Measurements from ENCODE around the gene SYS1. TPM values are rescaled to one million over a fixed set of nuclear protein-coding genes. Genes with fewer than 3 reads are reported as not detected.

Gene SYS1
- 24.2 and 27.8 TPM in 2 replicates for total RNA-seq (2014; rRNA removed; shearing (Covaris generic))

GRCh38 chr20:45362804-45363610, at the start of gene SYS1:
TSS of gene SYS1 (plus strand) at chr20:45363156. CDS start at chr20:45363532, 376 bp downstream.
- peak; percentile 100 for DNase-seq
- H3K4me1 ChIP-seq = peaks cover 36% of the 10 kb centered on the region
- no peaks in the 10 kb centered on the region for H3K9me3 ChIP-seq (replicated peaks)
- peak within 1 kb of the TSS; percentile 78 for H3K4me3 ChIP-seq
- no peaks in the 10 kb centered on the region for H3K27me3 ChIP-seq
- peaks cover 7% of the 10 kb centered on the region; the same call in 1 of the 2 replicates for H3K36me3 ChIP-seq
- peak within 1 kb of the TSS; percentile 75 for H3K27ac ChIP-seq

GRCh38 chr20:45313943-45314342, 49.0 kb upstream of the SYS1 start:
- Histone ChIP-seq H3K27ac (no peak overlapping the region), H3K36me3 (no peaks in the 10 kb centered on the region), H3K27me3 (peaks cover 12% of the 10 kb centered on the region; the same call in 1 of the 2 replicates), H3K9me3 (replicated peaks) (no peaks in the 10 kb centered on the region), H3K4me3 (no peak overlapping the region), H3K4me1 (no peaks in the 10 kb centered on the region; the same call in 1 of the 2 replicates)
- DNase-seq = no peak

- Histone ChIP-seq H3K4me1 (no peaks in the 10 kb centered on the region), H3K27me3 (peaks cover 12% of the 10 kb centered on the region; the same call in 1 of the 2 replicates), H3K27ac (no peak overlapping the region), H3K36me3 (no peaks in the 10 kb centered on the region), H3K4me3 (no peak overlapping the region), H3K9me3 (replicated peaks) (no peaks in the 10 kb centered on the region)
- no peak for DNase-seq
Observed at GRCh38 chr20:45315672-45316071, 47.3 kb upstream of the SYS1 start.

- Histone ChIP-seq H3K27me3 (peaks cover 12% of the 10 kb centered on the region; the same call in 1 of the 2 replicates), H3K36me3 (no peaks in the 10 kb centered on the region)
Observed at GRCh38 chr20:45316150-45317080, 46.5 kb upstream of the SYS1 start.

GRCh38 chr20:45317826-45318225, 45.1 kb upstream of the SYS1 start:
- H3K27ac ChIP-seq = no peak overlapping the region
- H3K4me3 ChIP-seq = no peak overlapping the region
- H3K9me3 ChIP-seq (replicated peaks) = no peaks in the 10 kb centered on the region
- H3K36me3 ChIP-seq = no peaks in the 10 kb centered on the region
- no peak for DNase-seq
- H3K4me1 ChIP-seq = no peaks in the 10 kb centered on the region
- H3K27me3 ChIP-seq = peaks cover 8% of the 10 kb centered on the region; the same call in 1 of the 2 replicates

More at GRCh38 chr20:45316150-45317080, 46.5 kb upstream of the SYS1 start:
- Histone ChIP-seq H3K4me3 (no peak overlapping the region), H3K4me1 (no peaks in the 10 kb centered on the region), H3K9me3 (replicated peaks) (no peaks in the 10 kb centered on the region), H3K27ac (no peak overlapping the region)
- DNase-seq = no peak

GRCh38 chr20:45318386-45318939, 44.5 kb upstream of the SYS1 start:
- no peak for DNase-seq
- Histone ChIP-seq H3K36me3 (no peaks in the 10 kb centered on the region), H3K4me1 (no peaks in the 10 kb centered on the region), H3K27ac (no peak overlapping the region), H3K9me3 (replicated peaks) (no peaks in the 10 kb centered on the region), H3K4me3 (no peak overlapping the region), H3K27me3 (peaks cover 8% of the 10 kb centered on the region; the same call in 1 of the 2 replicates)

GRCh38 chr20:45318948-45319347, 44.0 kb upstream of the SYS1 start:
- Histone ChIP-seq H3K9me3 (replicated peaks) (no peaks in the 10 kb centered on the region), H3K4me3 (no peak overlapping the region), H3K27me3 (peaks cover 8% of the 10 kb centered on the region; the same call in 1 of the 2 replicates), H3K4me1 (no peaks in the 10 kb centered on the region), H3K27ac (no peak overlapping the region), H3K36me3 (no peaks in the 10 kb centered on the region)
- no peak for DNase-seq

GRCh38 chr20:45320948-45321595, 41.9 kb upstream of the SYS1 start:
- Histone ChIP-seq H3K4me3 (no peak overlapping the region), H3K4me1 (no peaks in the 10 kb centered on the region), H3K27me3 (no peaks in the 10 kb centered on the region), H3K9me3 (replicated peaks) (no peaks in the 10 kb centered on the region), H3K27ac (no peak overlapping the region), H3K36me3 (no peaks in the 10 kb centered on the region)
- DNase-seq = no peak

GRCh38 chr20:45322952-45323383, 40.0 kb upstream of the SYS1 start:
- Histone ChIP-seq H3K27me3 (no peaks in the 10 kb centered on the region), H3K4me3 (no peak overlapping the region), H3K9me3 (replicated peaks) (no peaks in the 10 kb centered on the region), H3K36me3 (peaks cover 6% of the 10 kb centered on the region), H3K4me1 (no peaks in the 10 kb centered on the region), H3K27ac (no peak overlapping the region)
- DNase-seq = peak; percentile 88 to 93

- Histone ChIP-seq H3K27me3 (no peaks in the 10 kb centered on the region), H3K27ac (no peak overlapping the region), H3K9me3 (replicated peaks) (no peaks in the 10 kb centered on the region), H3K4me3 (no peak overlapping the region), H3K4me1 (no peaks in the 10 kb centered on the region), H3K36me3 (peaks cover 6% of the 10 kb centered on the region)
- no peak for DNase-seq
Observed at GRCh38 chr20:45323731-45324130, 39.2 kb upstream of the SYS1 start.

- Histone ChIP-seq H3K27me3 (no peaks in the 10 kb centered on the region), H3K4me3 (no peak overlapping the region), H3K36me3 (peaks cover 15% of the 10 kb centered on the region), H3K27ac (no peak overlapping the region), H3K9me3 (replicated peaks) (no peaks in the 10 kb centered on the region), H3K4me1 (no peaks in the 10 kb centered on the region)
- DNase-seq = no peak
Observed at GRCh38 chr20:45325371-45325770, 37.6 kb upstream of the SYS1 start.

- Histone ChIP-seq H3K27ac (no peak overlapping the region), H3K36me3 (peaks cover 21% of the 10 kb centered on the region), H3K4me3 (no peak overlapping the region), H3K9me3 (replicated peaks) (no peaks in the 10 kb centered on the region), H3K27me3 (no peaks in the 10 kb centered on the region), H3K4me1 (no peaks in the 10 kb centered on the region)
- no peak for DNase-seq
Observed at GRCh38 chr20:45328451-45328850, 34.5 kb upstream of the SYS1 start.

- H3K4me3 ChIP-seq = no peak overlapping the region
- no peaks in the 10 kb centered on the region for H3K4me1 ChIP-seq
- H3K36me3 ChIP-seq = peaks cover 21% of the 10 kb centered on the region
- no peak overlapping the region for H3K27ac ChIP-seq
- DNase-seq = no peak
- H3K27me3 ChIP-seq = no peaks in the 10 kb centered on the region
- H3K9me3 ChIP-seq (replicated peaks) = no peaks in the 10 kb centered on the region
Observed at GRCh38 chr20:45329497-45330319, 33.2 kb upstream of the SYS1 start.
